Panc1 (cell line): ENCODE results near the gene SERGEF. TPM values are rescaled to one million over a fixed set of nuclear protein-coding genes. Genes with fewer than 3 reads are reported as not detected.

ENCODE experiments used
- total RNA-seq: library from RNA; stranded (reverse); gene quantifications from one replicate; pipeline ENCODE4 v1.2.1, GENCODE V29; 2021; ENCODE audit not compliant: unreplicated experiment

SERGEF gene
- total RNA-seq, 1 experiment from 2014 or later = 35.5 TPM

Other genes with a start within 250 kb of the SERGEF start
- 0.05 TPM for gene TPH1, start 33.2 kb upstream of the SERGEF start, total RNA-seq
- gene SAAL1, start 93.0 kb upstream of the SERGEF start, total RNA-seq = 19.5 TPM
- not detected for gene MRGPRX3, start 119.5 kb upstream of the SERGEF start, total RNA-seq
- gene MRGPRX4, start 159.8 kb upstream of the SERGEF start, total RNA-seq = not detected
- not detected for gene SAA4, start 223.8 kb upstream of the SERGEF start, total RNA-seq
- gene SAA2, start 235.6 kb upstream of the SERGEF start, total RNA-seq = 4.0 TPM